Neural cell (in vitro differentiated cells): ENCODE results near the gene ZNF107. TPM values are rescaled to one million over a fixed set of nuclear protein-coding genes. Genes with fewer than 3 reads are reported as not detected.

Source experiments
- H2AFZ ChIP-seq: fragments of 200-600, 300-800 bp; sonication (generic), shearing (Covaris generic); 2 replicates; pipeline ENCODE4 v1.6.0; 2014; ENCODE audit warnings: low read depth, mild to moderate bottlenecking, antibody characterized with exemption, low read length, moderate library complexity
- H3F3A ChIP-seq: fragments of 200-600 bp; shearing (Covaris generic); 2 replicates; pipeline ENCODE4 v1.6.1; 2016; ENCODE audit warnings: mild to moderate bottlenecking, moderate library complexity, mixed read lengths, antibody characterized with exemption, low read length; ENCODE audit not compliant: insufficient read depth, poor library complexity, severe bottlenecking
- H3K27ac ChIP-seq: fragments of 200-600, 300-800 bp; sonication (generic), shearing (Covaris generic); 2 replicates; pipeline ENCODE4 v1.5.1; 2014; ENCODE audit warnings: mild to moderate bottlenecking, low read length, moderate library complexity
- H3K27me3 ChIP-seq: fragments of 300-800, 200-600 bp; sonication (generic), shearing (Covaris generic); 2 replicates; pipeline ENCODE4 v1.6.0; 2014; ENCODE audit warnings: mild to moderate bottlenecking, low read depth, low read length, moderate library complexity; ENCODE audit not compliant: insufficient read depth
- H3K36me3 ChIP-seq: fragments of 300-800, 200-600 bp; sonication (generic), shearing (Covaris generic); 2 replicates; pipeline ENCODE4 v1.5.1; 2014; ENCODE audit warnings: mild to moderate bottlenecking, antibody characterized with exemption, low read length, moderate library complexity; ENCODE audit not compliant: insufficient read depth
- H3K4me2 ChIP-seq: fragments of 300-800, 200-600 bp; sonication (generic), shearing (Covaris generic); 2 replicates; pipeline ENCODE4 v1.6.0; 2014; ENCODE audit warnings: mild to moderate bottlenecking, low read length
- H3K4me3 ChIP-seq: fragments of 300-800, 200-600 bp; sonication (generic), shearing (Covaris generic); 2 replicates; pipeline ENCODE4 v1.5.1; 2014; ENCODE audit warnings: mild to moderate bottlenecking, low read length, moderate library complexity
- H3K79me2 ChIP-seq: fragments of 200-600 bp; shearing (Covaris generic); replicated peaks from 2 replicates; pipeline ENCODE4 v1.6.0; 2014; ENCODE audit warnings: mild to moderate bottlenecking, low read length, moderate library complexity; ENCODE audit not compliant: insufficient read depth
- H3K9ac ChIP-seq: fragments of 300-800, 200-600 bp; sonication (generic), shearing (Covaris generic); 2 replicates; pipeline ENCODE4 v1.6.1; 2016; ENCODE audit warnings: mild to moderate bottlenecking, low read length, mixed read lengths
- H3K9me2 ChIP-seq: fragments of 200-600 bp; shearing (Covaris generic); 2 replicates; pipeline ENCODE4 v1.6.1; 2016; ENCODE audit warnings: mild to moderate bottlenecking, low read length, mixed read lengths; ENCODE audit not compliant: insufficient read depth
- H3K9me3 ChIP-seq: fragments of 200-600, 300-800 bp; sonication (generic), shearing (Covaris generic); 2 replicates; pipeline ENCODE4 v1.6.1; 2016; ENCODE audit warnings: mild to moderate bottlenecking, mixed run types, low read length, moderate library complexity, mixed read lengths
- H4K20me1 ChIP-seq: fragments of 200-600 bp; shearing (Covaris generic); 2 replicates; pipeline ENCODE4 v1.6.1; 2016; ENCODE audit warnings: mild to moderate bottlenecking, mixed run types; ENCODE audit not compliant: insufficient read depth
- EP300 ChIP-seq: fragments of 450-650 bp; conservative IDR thresholded peaks from 2 replicates; pipeline ENCODE4 v1.6.1; 2014; ENCODE audit warnings: antibody characterized with exemption, mild to moderate bottlenecking, moderate library complexity; ENCODE audit not compliant: poor library complexity, severe bottlenecking
- EZH2 ChIP-seq: fragments of 200-600, 300-800 bp; shearing (Covaris generic), sonication (generic); IDR thresholded peaks from 2 replicates; pipeline ENCODE4 v1.6.1; 2014; ENCODE audit warnings: antibody characterized with exemption, low read length, borderline replicate concordance, mild to moderate bottlenecking; ENCODE audit not compliant: insufficient read depth, poor library complexity, severe bottlenecking
- MXI1 ChIP-seq: fragments of 450-650 bp; conservative IDR thresholded peaks from 2 replicates; pipeline ENCODE4 v1.6.1; 2014; ENCODE audit warnings: antibody characterized with exemption, mild to moderate bottlenecking; ENCODE audit not compliant: poor library complexity, severe bottlenecking
- POLR2AphosphoS5 ChIP-seq: IDR thresholded peaks from 2 replicates; pipeline ENCODE4 v1.6.1; 2012
- RAD21 ChIP-seq: fragments of 450-650 bp; conservative IDR thresholded peaks from 2 replicates; pipeline ENCODE4 v1.6.1; 2014; ENCODE audit warnings: antibody characterized with exemption, mild to moderate bottlenecking, moderate library complexity
- SMC3 ChIP-seq: fragments of 450-650 bp; conservative IDR thresholded peaks from 2 replicates; pipeline ENCODE4 v1.6.1; 2014; ENCODE audit warnings: antibody characterized with exemption, mild to moderate bottlenecking, moderate library complexity; ENCODE audit not compliant: poor library complexity
- TAF1 ChIP-seq: IDR thresholded peaks from 2 replicates; pipeline ENCODE4 v1.6.1; 2012; ENCODE audit warnings: low read depth
- polyA plus RNA-seq: library from polyadenylated mRNA; depleted of rRNA; stranded (reverse); fragments of >200 nt; gene quantifications from 2 replicates; pipeline ENCODE4 v1.2.3, GENCODE V29; 2014
- TF ChIP-seq, protein P1 (sequence below): IDR thresholded peaks from 2 replicates; pipeline ENCODE4 v1.6.1; 2012; ENCODE audit warnings: borderline replicate concordance
- TF ChIP-seq, protein P2 (sequence below): fragments of 450-650 bp; IDR thresholded peaks from 2 replicates; pipeline ENCODE4 v1.5.1; 2014; ENCODE audit warnings: antibody characterized with exemption, mild to moderate bottlenecking, moderate library complexity; ENCODE audit not compliant: poor library complexity, severe bottlenecking

ZNF107 gene
- polyA plus RNA-seq, 1 donor from 2014 or later: 7.9 TPM

DNA sequence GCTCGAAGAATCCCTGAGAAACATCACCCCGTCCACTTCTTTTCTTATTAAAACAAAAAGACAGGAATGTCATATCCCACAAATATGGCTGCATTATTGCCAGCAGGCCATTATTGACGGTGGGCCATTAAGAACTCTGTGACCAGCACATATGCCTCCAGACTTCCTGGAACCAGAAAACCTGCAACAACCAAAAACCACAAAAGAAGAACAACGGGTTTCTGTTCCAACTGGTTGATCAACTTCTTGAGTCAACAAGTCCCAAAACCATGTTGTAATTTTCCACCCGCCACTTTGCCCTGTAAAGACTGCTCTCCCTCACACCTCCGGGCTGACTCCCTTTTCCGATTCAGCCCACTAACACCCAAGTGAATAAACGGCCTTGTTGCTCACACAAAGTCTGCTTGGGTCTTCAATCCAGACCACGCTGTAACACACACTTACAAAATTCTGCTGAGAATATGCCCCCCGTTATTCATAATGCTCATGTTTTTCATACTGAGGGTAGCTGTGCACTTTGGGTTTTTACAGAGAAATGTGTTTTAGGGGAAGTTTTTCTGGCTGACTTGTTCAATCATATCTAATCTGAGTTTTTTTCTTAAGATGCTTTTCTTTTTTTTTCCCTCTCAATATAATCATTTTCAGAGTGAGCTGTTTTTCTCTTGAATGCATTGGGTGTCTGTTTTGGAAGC lies 20.7 kb downstream of the ZNF107 start:
- Histone ChIP-seq H3K27me3 (no peaks in the 10 kb centered on the region), H3K4me3 (no peak overlapping the region), H3K79me2 (peaks cover 2% of the 10 kb centered on the region), H3F3A (no peaks in the 10 kb centered on the region), H3K4me2 (no peak overlapping the region), H3K36me3 (peaks cover 25% of the 10 kb centered on the region), H4K20me1 (no peaks in the 10 kb centered on the region), H3K27ac (no peak overlapping the region), H2AFZ (no peak overlapping the region), H3K9me3 (peaks cover 13% of the 10 kb centered on the region), H3K9ac (no peak overlapping the region), H3K9me2 (no peaks in the 10 kb centered on the region)
- TF ChIP-seq, protein P1, sequence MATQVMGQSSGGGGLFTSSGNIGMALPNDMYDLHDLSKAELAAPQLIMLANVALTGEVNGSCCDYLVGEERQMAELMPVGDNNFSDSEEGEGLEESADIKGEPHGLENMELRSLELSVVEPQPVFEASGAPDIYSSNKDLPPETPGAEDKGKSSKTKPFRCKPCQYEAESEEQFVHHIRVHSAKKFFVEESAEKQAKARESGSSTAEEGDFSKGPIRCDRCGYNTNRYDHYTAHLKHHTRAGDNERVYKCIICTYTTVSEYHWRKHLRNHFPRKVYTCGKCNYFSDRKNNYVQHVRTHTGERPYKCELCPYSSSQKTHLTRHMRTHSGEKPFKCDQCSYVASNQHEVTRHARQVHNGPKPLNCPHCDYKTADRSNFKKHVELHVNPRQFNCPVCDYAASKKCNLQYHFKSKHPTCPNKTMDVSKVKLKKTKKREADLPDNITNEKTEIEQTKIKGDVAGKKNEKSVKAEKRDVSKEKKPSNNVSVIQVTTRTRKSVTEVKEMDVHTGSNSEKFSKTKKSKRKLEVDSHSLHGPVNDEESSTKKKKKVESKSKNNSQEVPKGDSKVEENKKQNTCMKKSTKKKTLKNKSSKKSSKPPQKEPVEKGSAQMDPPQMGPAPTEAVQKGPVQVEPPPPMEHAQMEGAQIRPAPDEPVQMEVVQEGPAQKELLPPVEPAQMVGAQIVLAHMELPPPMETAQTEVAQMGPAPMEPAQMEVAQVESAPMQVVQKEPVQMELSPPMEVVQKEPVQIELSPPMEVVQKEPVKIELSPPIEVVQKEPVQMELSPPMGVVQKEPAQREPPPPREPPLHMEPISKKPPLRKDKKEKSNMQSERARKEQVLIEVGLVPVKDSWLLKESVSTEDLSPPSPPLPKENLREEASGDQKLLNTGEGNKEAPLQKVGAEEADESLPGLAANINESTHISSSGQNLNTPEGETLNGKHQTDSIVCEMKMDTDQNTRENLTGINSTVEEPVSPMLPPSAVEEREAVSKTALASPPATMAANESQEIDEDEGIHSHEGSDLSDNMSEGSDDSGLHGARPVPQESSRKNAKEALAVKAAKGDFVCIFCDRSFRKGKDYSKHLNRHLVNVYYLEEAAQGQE: no peak
- TF ChIP-seq EP300 (no peak), SMC3 (no peak), MXI1 (no peak), POLR2AphosphoS5 (no peak), EZH2 (no peak), RAD21 (no peak), TAF1 (no peak)
- TF ChIP-seq, protein P2, sequence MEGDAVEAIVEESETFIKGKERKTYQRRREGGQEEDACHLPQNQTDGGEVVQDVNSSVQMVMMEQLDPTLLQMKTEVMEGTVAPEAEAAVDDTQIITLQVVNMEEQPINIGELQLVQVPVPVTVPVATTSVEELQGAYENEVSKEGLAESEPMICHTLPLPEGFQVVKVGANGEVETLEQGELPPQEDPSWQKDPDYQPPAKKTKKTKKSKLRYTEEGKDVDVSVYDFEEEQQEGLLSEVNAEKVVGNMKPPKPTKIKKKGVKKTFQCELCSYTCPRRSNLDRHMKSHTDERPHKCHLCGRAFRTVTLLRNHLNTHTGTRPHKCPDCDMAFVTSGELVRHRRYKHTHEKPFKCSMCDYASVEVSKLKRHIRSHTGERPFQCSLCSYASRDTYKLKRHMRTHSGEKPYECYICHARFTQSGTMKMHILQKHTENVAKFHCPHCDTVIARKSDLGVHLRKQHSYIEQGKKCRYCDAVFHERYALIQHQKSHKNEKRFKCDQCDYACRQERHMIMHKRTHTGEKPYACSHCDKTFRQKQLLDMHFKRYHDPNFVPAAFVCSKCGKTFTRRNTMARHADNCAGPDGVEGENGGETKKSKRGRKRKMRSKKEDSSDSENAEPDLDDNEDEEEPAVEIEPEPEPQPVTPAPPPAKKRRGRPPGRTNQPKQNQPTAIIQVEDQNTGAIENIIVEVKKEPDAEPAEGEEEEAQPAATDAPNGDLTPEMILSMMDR: no peak

DNA sequence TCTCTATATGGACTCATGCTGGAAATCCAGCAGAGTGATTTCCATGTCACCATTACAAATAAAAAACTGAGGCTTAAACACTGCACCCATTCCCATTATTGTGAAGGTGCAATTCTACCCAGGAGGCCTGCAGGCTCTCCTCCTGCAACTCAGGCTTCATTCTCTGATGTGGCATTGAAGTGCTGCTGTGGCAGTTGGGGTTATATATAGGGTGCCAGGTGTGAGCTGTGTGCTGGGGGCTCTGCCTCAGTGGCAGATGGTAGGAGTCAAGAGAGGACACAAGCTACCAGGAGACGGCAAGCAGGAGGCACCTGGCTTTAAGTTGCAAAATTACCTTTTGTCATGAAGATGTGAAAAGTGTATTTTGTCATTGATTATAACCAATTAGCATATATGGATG lies 21.3 kb downstream of the ZNF107 start:
- peaks cover 25% of the 10 kb centered on the region for H3K36me3 ChIP-seq
- H3K4me3 ChIP-seq: no peak overlapping the region
- no peak overlapping the region for H2AFZ ChIP-seq

More for the DNA sequence above, 21.3 kb downstream of the ZNF107 start:
- H3K9ac ChIP-seq: no peak overlapping the region
- H3K4me2 ChIP-seq: no peak overlapping the region
- no peaks in the 10 kb centered on the region for H3K9me2 ChIP-seq
- H3K9me3 ChIP-seq: peaks cover 11% of the 10 kb centered on the region
- TF ChIP-seq RAD21: no peak
- TF ChIP-seq, protein P2: no peak
- H3K27ac ChIP-seq: no peak overlapping the region
- H3F3A ChIP-seq: no peaks in the 10 kb centered on the region
- H3K79me2 ChIP-seq: peaks cover 2% of the 10 kb centered on the region
- H4K20me1 ChIP-seq: no peaks in the 10 kb centered on the region
- no peaks in the 10 kb centered on the region for H3K27me3 ChIP-seq
